Germinal center (tissue), 1 donor: ENCODE measurements around the gene PLA2G5.
A peak's percentile ranks its signal among the peaks of the same experiment; 100 is the strongest.

Experiments
- DNase-seq: peaks from one replicate; pipeline ENCODE4 v3.0.0; 2012; ENCODE audit warnings: mixed read lengths, low spot score

PLA2G5 gene

GRCh38 chr1:20068722-20069121, 1.3 kb upstream of the PLA2G5 start:
- DNase-seq: no peak

DNA sequence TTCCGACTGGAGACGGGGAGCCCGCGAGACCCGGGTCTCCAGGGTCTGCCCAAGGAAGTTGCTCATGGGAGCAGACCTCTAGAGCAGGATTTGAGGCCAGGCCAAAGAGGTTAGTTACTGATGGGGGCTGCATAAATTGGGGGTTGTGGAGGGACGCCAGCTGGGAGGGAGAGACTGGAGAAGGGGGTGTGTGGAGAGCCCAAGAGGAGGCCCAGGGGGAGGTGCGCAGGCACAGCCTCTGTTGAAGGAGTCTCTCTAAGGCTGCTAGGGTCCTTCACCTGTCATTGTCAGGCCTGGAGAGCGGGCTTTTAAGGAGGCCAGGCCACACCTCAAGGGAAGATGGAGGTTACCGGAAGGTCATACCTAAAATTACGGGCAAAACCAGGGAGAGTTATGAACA, 363 bp downstream of the PLA2G5 start:
- DNase-seq: no peak

GRCh38 chr1:20071416-20071815, 1.4 kb downstream of the PLA2G5 start:
- DNase-seq: no peak

- DNase-seq: no peak
Observed at GRCh38 chr1:20072771-20073170, 2.8 kb downstream of the PLA2G5 start.

DNA sequence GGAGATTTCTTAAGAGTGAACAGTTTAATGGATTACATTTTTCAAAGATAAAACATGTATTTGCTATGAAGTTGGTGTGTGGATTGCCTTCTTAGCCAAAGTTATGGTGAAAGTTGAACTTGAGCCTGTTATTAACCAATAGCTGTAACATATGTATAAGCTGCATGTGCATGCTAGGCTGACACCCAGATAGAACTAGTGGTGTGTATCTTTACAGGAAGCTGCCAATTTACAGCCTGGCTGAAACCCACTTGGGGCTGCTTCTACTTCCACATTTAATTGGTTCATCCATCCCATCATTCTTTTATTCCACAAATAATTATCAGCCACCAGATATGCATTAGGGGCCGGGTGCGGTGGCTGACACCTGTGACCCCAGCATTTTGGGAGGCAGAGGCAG, 3.3 kb downstream of the PLA2G5 start:
- DNase-seq: peak; percentile 24

- no peak for DNase-seq
Observed at GRCh38 chr1:20074055-20074724, 4.2 kb downstream of the PLA2G5 start.

DNA sequence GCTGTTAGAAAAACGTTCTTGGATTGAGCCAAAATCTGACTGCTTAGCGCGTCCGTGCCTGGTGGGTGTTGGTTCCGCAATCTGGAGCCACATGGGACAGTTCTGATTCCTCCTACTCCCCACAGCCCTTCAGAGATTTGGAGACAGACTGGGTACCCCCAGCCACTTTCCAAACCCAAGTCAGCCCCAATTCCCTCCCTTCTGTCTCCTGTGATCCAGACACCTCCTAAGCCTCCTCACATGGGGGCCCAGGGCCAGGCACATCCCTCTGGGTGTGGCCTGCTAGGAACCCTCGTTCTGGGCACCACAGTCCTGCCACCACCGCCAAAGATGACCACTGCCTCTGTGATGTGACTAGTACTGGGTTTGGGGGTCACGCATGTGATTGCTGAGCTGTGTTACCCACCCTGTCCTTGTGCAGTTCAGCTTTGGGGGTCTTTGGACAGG, 4.8 kb downstream of the PLA2G5 start:
- no peak for DNase-seq

DNA sequence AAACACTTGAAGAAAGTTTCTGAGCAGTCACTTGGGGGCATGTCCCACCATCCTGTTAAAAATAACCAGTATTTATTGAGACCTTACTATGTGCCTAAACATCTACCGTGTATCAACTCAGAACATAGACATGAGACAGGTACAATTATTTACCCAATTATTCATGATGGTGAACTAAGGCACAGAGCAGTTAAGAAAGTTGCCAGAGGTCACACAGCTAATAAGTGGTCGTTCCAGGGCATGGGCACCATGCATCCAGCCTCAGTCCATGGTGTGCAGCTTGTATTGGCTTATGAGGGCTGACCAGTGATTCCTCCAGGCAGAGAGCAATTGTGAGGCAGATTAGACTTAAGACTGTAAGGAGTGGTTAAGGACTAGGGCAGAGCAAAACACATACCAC, 5.4 kb downstream of the PLA2G5 start:
- DNase-seq: no peak

- DNase-seq: no peak
Observed at GRCh38 chr1:20076223-20076622, 6.2 kb downstream of the PLA2G5 start.

DNA sequence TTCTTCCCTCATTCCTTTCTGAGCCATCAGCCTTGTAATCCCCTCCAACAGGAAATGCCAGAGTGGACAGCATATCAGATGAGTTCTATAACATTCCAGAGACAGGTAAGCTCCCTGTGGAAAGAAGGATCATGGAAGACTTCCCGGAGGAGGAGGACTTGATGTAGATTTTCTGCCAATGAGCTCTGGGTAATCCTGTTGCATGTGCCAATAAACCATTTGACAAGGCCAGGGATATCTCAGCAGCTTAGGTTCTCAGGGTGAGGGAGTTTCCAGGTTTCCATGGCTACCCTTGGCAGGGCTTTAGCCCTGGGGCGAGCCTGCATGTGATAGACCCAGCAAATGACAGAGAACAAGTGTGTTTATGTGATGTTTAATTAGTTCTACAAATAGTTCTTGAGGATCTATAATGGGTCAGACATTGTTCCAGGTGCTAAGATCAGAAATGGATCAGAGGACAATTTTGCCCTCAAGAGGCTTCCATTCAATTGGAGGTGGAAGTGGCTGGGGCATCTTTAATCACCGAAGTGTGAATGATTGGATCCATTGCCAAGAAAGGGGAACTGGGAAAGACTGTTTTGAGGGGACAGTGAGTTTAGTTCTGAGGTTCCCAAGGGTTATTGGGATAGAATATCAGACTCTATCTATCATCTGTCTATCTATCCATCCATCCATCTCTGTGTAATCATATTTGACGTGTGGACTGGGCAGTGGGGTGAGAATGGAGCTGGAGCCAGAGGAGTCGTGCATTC, 6.9 kb downstream of the PLA2G5 start:
- no peak for DNase-seq

- DNase-seq: peak; percentile 36
Observed at GRCh38 chr1:20078171-20078651, 8.2 kb downstream of the PLA2G5 start.

GRCh38 chr1:20078711-20079110, 8.7 kb downstream of the PLA2G5 start:
- no peak for DNase-seq

GRCh38 chr1:20079661-20080305, 9.8 kb downstream of the PLA2G5 start:
- DNase-seq: no peak

DNA sequence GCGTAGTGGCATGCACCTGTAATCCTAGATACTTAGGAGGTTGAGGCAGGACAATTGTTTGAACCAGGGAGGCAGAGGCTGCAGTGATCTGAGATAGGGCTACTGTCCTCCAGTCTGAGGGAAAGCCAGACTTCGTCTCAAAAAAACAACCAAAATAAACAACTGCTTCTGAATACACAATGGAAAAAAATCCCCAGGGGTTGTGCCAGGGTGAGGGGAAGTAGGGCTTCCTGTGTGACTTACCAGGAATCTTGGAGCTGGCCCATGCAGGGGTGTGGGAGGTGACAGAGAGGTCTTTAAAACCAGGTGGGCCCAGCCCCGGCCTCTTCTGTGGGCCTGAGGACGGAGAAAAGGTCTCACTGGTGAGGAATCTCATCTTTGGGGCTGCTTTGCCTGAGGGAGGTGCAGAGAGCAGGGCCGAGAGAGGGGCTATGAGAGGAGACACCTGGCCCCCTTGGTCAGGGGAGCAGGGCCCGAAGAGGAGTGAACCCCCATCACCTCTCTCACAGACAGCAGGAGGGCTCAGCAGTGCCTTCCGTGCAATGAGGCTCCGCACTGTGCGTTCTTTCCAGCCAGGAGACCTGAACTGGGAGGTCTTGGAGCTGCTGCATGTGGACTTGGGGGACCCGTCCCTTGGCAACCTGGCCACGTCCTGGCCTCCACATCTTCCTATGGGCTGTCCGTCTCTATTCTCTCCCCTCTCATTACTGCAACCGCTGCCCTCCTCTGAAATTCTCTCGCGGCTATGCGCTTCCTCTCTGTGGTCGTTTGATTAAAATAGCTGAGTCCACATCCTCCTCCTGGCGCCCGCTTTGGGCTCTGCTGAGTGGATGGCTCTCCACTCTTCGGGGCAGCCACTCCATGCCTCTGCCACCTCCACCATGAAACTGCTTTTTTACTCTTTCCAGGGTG, 10.7 kb downstream of the PLA2G5 start:
- no peak for DNase-seq

DNA sequence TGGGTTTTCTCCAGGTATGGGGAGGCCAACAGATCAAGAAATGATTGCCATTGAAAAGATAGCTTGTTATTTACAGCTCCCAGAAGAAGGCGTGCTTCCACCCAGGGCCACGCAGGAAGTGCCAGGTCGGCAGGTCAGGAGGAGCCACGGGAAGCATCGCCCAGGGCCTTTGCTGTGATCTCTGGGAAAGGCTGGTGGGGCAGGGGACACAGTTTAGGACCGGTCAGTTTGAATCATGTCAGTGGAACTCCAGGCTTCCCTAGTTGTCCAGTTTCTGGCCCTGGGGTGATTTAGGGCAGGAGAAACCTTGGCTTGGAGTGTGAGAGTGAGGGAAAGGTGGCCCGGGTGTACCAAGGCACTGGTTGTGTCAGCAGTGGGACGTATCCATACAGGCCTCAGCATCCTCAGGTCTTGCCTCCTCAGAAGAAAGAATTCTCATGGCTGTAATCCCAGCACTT, 11.4 kb downstream of the PLA2G5 start:
- DNase-seq: no peak

- no peak for DNase-seq
Observed at GRCh38 chr1:20082772-20083171, 12.8 kb downstream of the PLA2G5 start.

DNA sequence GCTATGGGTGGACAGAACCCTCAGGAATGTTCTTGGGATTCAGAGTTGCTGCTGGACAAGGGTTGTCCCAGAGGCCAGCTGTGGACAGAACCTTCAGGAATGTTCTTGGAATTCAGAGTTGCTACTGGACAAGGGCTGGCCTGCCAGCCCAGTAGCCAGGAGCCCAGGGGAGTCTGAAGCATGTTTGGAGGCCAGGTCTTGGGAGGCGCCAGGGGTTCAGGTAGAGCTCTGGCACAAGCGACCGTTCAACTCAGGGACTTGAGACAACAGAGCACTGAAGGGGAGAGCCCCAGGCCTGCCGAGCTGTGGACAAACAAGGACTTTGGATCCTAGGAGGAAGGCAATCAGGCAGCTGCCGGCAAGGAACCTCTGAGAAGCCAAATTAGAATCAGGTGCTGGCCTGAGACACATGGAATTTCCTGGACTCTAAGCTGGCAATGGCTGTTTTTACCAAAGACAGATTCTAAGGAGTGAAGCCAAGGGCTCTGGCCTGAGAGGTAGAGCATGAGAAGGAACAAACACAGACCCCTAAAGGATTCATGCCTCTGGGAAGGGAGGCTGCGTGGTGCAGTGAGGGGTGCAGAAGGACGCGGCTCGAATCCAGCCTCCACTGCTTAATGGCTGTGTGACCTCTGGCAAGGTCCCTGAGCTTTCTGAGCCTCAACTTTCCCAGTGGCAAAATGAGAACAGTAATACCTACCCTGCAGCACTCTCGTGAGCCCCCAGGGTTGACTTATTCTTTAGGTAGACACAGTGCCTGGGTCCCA, 13.4 kb downstream of the PLA2G5 start:
- no peak for DNase-seq

GRCh38 chr1:20086800-20087199, 16.8 kb downstream of the PLA2G5 start:
- no peak for DNase-seq

- DNase-seq: peak; percentile 56
Observed at GRCh38 chr1:20087668-20088067, 17.7 kb downstream of the PLA2G5 start.

GRCh38 chr1:20089328-20090077, 19.5 kb downstream of the PLA2G5 start:
- DNase-seq: no peak
